ENCODE data around the gene KIF26B. TPM values are rescaled to one million over a fixed set of nuclear protein-coding genes. Genes with fewer than 3 reads are reported as not detected.

The KIF26B gene
- 51.3 TPM for total RNA-seq

GRCh38 chr1:245154429-245155271 is at the start of gene KIF26B:
TSS of gene KIF26B (plus strand) at chr1:245154985. CDS start at chr1:245155425, 440 bp downstream.

Small RNA genes lying within 50 kb of the gene (small RNA-seq; reads per million reads assigned to genes)
- not detected for gene DNAJC19P8 (ENCODE audit: low replicate concordance)
- gene RNU1-132P (ENCODE audit: low replicate concordance), result 0.09 reads per million
